Upper lobe of left lung (tissue), 4 donors: ENCODE data around the gene IL36RN.

Source experiments
- CTCF ChIP-seq, 6 experiments: fragments of 450-650 bp in 4 of 6; fragments of 200-600 bp in 2 of 6; sonication (generic) in 2 of 6; IDR thresholded peaks; one replicate each; pipeline ENCODE4 v1.5.1; 2016 to 2019; ENCODE audit warnings: antibody characterized with exemption in 6 of 6
- EP300 ChIP-seq, 4 donors: sonication (generic); formaldehyde crosslinking; IDR thresholded peaks; one replicate each; pipeline ENCODE4 v1.5.1; 2017; ENCODE audit warnings: antibody characterized with exemption in 4 of 4, control low read depth in 2 of 4
- POLR2A ChIP-seq, 4 donors: fragments of 450-650 bp; IDR thresholded peaks; one replicate each; pipeline ENCODE4 v1.5.1; 2016 to 2017; ENCODE audit warnings: antibody characterized with exemption in 4 of 4, mild to moderate bottlenecking in 2 of 4
- POLR2AphosphoS5 ChIP-seq, 2 donors: sonication (generic); formaldehyde crosslinking; IDR thresholded peaks; one replicate each; pipeline ENCODE4 v1.5.1; 2017; ENCODE audit warnings: antibody characterized with exemption in 2 of 2

- TF ChIP-seq POLR2A (IDR thresholded peaks at IDR 0.05) (no peak), CTCF (IDR thresholded peaks at IDR 0.05) (no peak), POLR2AphosphoS5 (IDR thresholded peaks at IDR 0.05) (no peak), EP300 (IDR thresholded peaks at IDR 0.05) (no peak)
Observed at GRCh38 chr2:113073325-113073834, 14.4 kb downstream of the IL36RN start.
